NB4 (cell line): ENCODE data around the gene SH3PXD2B.
"Not testable (repeated sequence)": the region's sequence is repeated elsewhere in the genome, so short reads cannot be mapped to it uniquely, and the experiment has no call there.

Source experiments
- DNase-seq: peaks from one replicate; pipeline ENCODE4 v3.0.0; 2010; ENCODE audit warnings: low read depth
- H3K4me3 ChIP-seq: one replicate; pipeline ENCODE4 v1.5.1; 2011; ENCODE audit warnings: mild to moderate bottlenecking, low read depth, low read length, moderate library complexity
- MYC ChIP-seq: IDR thresholded peaks from 2 replicates; pipeline ENCODE4 v1.6.1; 2011; ENCODE audit warnings: low read depth, low read length
- POLR2A ChIP-seq: IDR thresholded peaks from 2 replicates; pipeline ENCODE4 v1.6.1; 2011; ENCODE audit warnings: mild to moderate bottlenecking; ENCODE audit not compliant: insufficient read length; ENCODE audit errors: extremely low read depth
- TF ChIP-seq, protein P1 (sequence below): IDR thresholded peaks from 2 replicates; pipeline ENCODE4 v1.6.1; 2011; ENCODE audit warnings: low read depth, low read length
- TF ChIP-seq, protein P2 (sequence below): IDR thresholded peaks from one replicate; pipeline ENCODE4 v1.5.1; 2012; ENCODE audit warnings: low read depth, low read length

The SH3PXD2B gene

GRCh38 chr5:172481011-172481800 lies 26.9 kb upstream of the SH3PXD2B start:
- TF ChIP-seq MYC (no peak), POLR2A (no peak)
- TF ChIP-seq, protein P1, sequence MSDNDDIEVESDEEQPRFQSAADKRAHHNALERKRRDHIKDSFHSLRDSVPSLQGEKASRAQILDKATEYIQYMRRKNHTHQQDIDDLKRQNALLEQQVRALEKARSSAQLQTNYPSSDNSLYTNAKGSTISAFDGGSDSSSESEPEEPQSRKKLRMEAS: no peak
- TF ChIP-seq, protein P2, sequence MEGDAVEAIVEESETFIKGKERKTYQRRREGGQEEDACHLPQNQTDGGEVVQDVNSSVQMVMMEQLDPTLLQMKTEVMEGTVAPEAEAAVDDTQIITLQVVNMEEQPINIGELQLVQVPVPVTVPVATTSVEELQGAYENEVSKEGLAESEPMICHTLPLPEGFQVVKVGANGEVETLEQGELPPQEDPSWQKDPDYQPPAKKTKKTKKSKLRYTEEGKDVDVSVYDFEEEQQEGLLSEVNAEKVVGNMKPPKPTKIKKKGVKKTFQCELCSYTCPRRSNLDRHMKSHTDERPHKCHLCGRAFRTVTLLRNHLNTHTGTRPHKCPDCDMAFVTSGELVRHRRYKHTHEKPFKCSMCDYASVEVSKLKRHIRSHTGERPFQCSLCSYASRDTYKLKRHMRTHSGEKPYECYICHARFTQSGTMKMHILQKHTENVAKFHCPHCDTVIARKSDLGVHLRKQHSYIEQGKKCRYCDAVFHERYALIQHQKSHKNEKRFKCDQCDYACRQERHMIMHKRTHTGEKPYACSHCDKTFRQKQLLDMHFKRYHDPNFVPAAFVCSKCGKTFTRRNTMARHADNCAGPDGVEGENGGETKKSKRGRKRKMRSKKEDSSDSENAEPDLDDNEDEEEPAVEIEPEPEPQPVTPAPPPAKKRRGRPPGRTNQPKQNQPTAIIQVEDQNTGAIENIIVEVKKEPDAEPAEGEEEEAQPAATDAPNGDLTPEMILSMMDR: no peak
- H3K4me3 ChIP-seq: no peak overlapping the region
- DNase-seq: no peak

GRCh38 chr5:172479784-172480115 lies 25.4 kb upstream of the SH3PXD2B start:
- DNase-seq: no peak
- H3K4me3 ChIP-seq: no peak overlapping the region
- TF ChIP-seq POLR2A: no peak
- TF ChIP-seq MYC: no peak
- TF ChIP-seq, protein P1: no peak
- TF ChIP-seq, protein P2: no peak

DNA sequence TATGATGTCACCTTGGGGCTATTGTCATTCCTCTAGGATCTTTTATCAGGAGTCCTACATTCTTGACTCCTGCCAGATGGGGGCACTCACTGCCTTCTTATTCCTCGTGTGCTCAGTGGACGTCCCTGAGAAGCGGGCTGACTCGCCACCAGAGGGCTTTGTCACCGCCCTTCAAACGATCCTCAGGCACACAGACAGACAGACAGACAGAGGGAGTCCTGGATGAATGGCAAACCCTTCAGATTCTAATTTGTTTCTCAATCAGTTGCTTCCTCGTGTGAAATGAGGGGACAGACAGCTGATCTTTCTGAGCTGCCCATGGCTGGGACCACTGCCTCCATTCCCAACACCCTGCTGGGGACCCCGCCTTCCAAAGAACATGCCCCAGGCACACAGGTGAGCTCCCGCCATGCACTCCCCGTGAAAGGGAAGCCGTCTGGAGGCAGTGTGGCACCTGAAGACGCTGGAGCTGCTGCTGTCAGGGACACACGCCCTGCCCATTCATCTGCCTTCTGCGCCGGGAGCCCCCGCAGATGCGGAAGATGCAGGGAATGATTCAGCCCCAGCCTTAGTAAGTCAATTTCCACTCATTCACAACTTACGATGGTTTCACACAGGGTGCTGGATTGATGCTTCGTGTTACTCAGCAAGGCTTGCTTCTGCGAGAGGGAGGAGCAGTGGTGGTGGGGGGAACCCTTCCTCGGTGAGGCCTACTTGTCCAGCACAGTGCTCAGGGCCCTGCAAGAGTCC lies 24.9 kb upstream of the SH3PXD2B start:
- TF ChIP-seq, protein P1: peak; percentile 49
- TF ChIP-seq, protein P2: peak; percentile 89
- no peak for TF ChIP-seq MYC
- peak; percentile 90 for DNase-seq

DNA sequence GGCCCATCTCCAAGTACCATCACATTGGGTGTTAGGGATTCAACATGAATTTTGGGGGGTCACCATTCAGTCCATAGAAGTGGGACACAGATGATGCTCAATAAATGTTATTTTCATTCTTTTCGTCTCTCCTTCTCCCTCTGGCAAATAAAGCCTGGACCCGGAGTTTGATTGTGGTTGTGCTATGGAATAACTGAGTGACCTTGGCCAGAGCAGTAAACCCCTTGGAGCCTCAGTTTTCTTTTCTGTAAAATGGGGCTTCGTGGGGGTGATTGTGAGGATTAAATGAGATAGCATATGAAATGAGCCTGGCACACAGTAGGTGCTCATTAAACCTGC lies 24.3 kb upstream of the SH3PXD2B start:
- H3K4me3 ChIP-seq, DNase-seq: not testable (repeated sequence)

More for the DNA sequence above, 24.9 kb upstream of the SH3PXD2B start:
- H3K4me3 ChIP-seq: no peak overlapping the region

GRCh38 chr5:172478256-172478655 lies 23.9 kb upstream of the SH3PXD2B start:
- no peak overlapping the region for H3K4me3 ChIP-seq
- no peak for DNase-seq
- TF ChIP-seq, protein P1: no peak
- TF ChIP-seq MYC (no peak), POLR2A (no peak)
- TF ChIP-seq, protein P2: no peak

DNA sequence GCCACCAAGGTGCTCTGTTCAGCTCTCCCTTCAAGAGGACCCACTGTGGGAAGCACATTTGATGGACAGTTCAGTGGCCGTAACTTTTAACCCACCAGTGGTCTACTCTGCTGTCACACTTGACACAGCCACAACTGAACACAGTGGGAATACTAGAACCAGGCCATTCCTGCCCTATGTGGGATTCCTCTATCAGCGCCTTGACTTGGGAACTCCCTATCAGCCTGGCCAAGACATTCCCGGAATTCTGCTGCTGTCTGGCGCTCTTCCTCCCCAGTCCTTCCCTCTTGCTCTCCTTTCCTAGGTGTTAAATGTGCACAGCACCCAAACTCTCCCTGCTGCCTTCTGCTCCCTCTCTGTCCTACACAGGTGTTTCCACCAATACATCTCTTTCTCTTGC lies 23.1 kb upstream of the SH3PXD2B start:
- DNase-seq: no peak
- no peak overlapping the region for H3K4me3 ChIP-seq
- no peak for TF ChIP-seq MYC
- TF ChIP-seq, protein P2: no peak
- TF ChIP-seq, protein P1: no peak
